Superior temporal gyrus (tissue), 1 donor: ENCODE measurements around the gene PRODH.
"Not testable (repeated sequence)": the region's sequence is repeated elsewhere in the genome, so short reads cannot be mapped to it uniquely, and the experiment has no call there.

Source experiments
- DNase-seq: peaks from one replicate; pipeline ENCODE4 v3.0.0-alpha.2; 2016; ENCODE audit errors: extremely low spot score

Gene PRODH

DNA sequence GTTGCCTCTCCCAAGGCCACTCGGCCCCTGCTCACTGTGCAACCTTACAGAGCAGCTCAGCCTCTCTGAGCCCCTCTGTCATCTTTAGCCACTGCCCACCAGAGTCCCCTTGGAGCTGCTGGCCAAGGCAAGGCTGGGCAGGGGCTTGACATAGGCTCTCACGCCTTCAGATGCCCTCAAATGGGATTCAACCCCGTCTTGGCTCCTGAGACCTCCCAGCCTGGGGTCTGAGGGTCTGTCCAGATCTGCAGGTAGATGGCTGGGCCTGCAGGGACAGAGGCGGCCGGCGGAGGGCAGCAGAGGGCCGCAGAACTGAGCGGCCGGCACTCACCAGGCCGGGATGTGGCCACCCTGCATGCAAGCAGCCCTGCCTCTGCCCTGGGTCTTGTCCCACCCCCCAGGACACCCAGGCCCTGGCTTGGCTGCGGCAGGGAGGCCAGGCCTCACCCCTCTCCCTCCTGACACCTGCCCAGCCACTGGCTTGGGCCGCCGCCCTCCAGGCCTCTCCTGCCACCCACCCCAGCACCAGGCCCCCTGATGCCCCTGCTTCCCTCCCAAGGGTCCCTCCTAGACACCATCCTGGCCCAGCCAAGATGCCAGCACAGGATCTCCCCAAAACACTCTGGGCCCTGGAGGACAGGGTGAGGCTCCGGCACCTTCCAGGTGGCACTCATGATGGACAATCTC, 18.4 kb upstream of the PRODH start:
- peak; percentile 69 for DNase-seq

- DNase-seq = not testable (repeated sequence)
These were observed 17.0 kb upstream of the PRODH start for GRCh38 chr22:18953128-18953527.

DNA sequence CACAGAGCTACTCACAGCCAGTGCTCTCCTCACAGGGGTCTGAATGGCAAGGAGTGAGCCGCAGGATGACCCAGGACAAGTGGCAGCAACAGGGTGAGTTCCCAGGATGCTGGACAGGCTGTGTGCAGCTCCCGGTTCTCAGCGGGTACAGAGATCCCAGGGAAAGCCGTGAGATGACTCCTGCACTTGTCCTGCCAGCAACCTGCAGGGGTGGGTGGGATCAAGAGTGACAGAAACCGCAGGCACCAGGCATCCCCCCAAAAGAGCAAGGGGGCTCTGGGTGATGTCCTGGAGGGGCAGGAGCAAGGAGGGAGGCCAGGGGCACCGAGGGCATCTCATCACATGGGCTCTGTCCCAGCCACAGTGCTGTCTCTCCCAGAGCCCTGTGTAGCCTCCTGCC, 15.9 kb upstream of the PRODH start:
- DNase-seq = no peak

GRCh38 chr22:18950141-18950540, 14.0 kb upstream of the PRODH start:
- DNase-seq = no peak

- DNase-seq = no peak
These were observed 11.8 kb upstream of the PRODH start for GRCh38 chr22:18947905-18948304.

- DNase-seq = not testable (repeated sequence)
These were observed 11.0 kb upstream of the PRODH start for GRCh38 chr22:18947105-18947504.

- not testable (repeated sequence) for DNase-seq
These were observed 2.6 kb upstream of the PRODH start for GRCh38 chr22:18938691-18939090.

- not testable (repeated sequence) for DNase-seq
These were observed 1.4 kb downstream of the PRODH start for GRCh38 chr22:18934688-18935087.

- no peak for DNase-seq
These were observed 2.2 kb downstream of the PRODH start for GRCh38 chr22:18933914-18934313.

GRCh38 chr22:18931905-18932652, 4.0 kb downstream of the PRODH start:
- no peak for DNase-seq

DNA sequence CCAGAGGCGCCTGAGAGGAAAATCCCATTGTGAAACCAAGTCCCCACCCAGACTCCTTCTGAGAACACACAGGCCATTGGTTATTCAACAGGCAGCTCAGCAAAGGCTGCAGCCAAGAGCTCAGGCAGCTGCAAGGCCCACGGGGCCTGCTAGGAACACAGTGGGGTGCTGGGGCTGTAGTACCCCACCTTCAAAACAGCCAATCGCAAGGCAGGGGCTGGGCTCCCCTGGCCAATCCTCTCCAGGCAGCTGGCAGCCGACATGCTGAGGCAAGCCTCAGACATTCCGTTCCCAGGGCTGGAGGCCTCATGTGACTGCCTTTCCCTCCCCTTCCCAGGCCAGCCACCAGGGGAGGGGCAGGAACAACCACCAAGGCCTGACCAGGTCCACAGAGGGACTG, 6.6 kb downstream of the PRODH start:
- no peak for DNase-seq

GRCh38 chr22:18927573-18927972, 8.5 kb downstream of the PRODH start:
- DNase-seq = no peak

- DNase-seq = no peak
These were observed 9.1 kb downstream of the PRODH start for GRCh38 chr22:18927020-18927419.

DNA sequence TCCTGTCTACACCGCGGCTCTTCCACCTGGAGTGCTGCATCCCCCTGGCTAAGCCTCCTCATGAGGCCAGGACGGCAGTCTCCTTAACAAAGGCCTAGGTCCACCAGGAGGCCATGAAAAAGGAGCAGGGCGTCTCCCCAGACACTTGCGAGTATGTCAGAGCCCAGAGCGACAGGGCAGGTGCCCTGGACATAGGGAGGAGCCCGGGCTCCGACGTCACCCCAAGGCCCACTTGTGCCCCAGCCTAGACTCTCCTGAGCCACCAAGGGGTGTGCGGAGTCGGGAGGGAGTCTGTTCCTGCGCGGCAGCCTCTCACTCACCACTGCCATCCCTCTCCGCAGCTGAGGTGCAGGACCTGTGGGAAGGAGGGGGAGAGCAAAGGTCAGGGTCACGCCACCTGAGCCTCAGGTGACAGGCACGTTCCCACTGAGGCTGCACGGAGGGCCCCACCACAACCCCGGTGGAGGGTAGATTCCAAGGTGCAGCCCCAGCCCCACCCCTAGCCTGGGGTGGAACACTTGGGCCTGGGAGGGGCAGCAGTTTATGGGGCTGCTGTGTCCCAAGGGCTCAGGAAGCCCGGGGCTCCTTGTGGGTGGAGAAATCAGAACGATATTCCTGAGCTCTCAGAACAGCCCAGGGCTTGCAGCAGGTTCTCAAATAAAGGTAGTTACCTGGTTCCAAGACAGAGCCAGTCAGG, 10.6 kb downstream of the PRODH start:
- no peak for DNase-seq

DNA sequence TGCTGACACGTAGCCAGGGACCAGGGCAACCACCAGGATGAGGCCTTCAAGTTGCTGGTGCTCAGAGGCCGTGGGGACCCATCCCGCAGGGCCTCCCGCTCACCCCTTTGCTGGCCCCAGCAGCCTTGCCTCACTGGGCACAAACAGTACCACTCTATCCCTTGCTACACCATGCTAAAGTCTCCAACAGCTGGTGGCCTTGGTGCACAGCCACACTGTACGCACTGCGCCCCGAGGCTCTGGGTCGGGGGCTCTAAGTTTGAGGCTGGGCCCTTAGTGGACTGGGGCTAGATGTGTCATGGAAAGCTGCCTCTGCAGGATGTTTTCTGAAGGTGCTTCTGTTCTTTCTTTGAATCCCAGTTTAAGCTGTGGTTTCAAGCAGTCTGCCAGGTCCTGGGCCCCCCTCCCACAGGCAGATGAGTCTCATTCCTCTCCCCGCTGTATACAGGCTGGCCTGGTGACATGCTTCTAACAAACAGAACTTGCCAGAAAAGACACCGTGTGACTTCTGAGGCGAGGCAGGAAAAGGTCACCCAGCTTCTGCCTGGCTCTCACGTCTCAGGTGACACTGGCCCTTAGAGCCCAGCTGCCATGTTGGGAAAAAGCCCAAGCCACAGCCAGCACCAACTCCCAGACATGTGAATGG, 15.7 kb downstream of the PRODH start:
- not testable (repeated sequence) for DNase-seq

- DNase-seq = not testable (repeated sequence)
These were observed 18.3 kb downstream of the PRODH start for GRCh38 chr22:18917818-18918217.

- DNase-seq = not testable (repeated sequence)
These were observed 20.5 kb downstream of the PRODH start for GRCh38 chr22:18915550-18915949.

- DNase-seq = not testable (repeated sequence)
These were observed 21.5 kb downstream of the PRODH start for GRCh38 chr22:18914558-18914957.

DNA sequence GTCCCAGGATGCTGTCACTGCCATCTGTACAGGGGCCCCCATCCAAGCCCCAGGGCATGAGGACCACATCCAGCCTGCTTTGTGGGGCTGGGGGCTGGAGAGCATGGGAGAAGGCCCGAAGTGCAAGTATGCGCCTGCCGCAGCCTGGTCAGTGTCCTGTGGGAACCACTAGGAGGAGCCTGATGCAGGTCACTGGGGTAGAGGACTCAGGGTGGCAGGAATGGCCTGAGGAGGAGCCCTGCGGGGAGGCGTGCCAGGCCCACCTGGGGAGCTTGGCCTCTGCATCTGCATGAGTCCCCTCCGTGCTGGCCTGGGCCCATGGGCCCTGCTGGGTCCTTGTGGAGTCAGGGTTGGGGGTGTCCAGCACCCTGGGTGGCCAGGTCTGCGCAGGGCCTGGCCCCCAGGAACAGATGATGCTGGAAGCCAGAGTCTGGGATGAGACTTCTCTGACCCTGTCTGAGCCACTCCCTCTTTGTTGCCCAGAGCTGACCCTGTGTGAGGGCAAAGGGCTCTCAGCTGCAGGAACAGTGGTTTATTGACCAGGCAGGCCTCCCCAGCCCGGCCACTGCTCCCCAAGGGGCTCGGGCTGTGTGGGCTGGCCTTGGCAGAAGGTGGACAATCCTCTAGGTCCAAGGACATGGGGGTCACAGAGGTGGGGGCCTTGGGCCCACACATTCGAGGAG, 23.7 kb downstream of the PRODH start:
- not testable (repeated sequence) for DNase-seq

- DNase-seq = not testable (repeated sequence)
These were observed 24.6 kb downstream of the PRODH start for GRCh38 chr22:18911535-18911934.

- DNase-seq = no peak
These were observed 26.5 kb downstream of the PRODH start for GRCh38 chr22:18909556-18909955.

- no peak for DNase-seq
These were observed 29.2 kb downstream of the PRODH start for GRCh38 chr22:18906896-18907295.
